ENCODE measurements around the gene KDM4B. TPM values are rescaled to one million over a fixed set of nuclear protein-coding genes. Genes with fewer than 3 reads are reported as not detected.

Gene KDM4B
- total and polyA plus RNA-seq, 10 of the 15 experiments (the other 5 are each of a cell fraction or from before 2014, with no cell fraction given), result 0.47 to 49.6 (median 16.2) TPM

DNA sequence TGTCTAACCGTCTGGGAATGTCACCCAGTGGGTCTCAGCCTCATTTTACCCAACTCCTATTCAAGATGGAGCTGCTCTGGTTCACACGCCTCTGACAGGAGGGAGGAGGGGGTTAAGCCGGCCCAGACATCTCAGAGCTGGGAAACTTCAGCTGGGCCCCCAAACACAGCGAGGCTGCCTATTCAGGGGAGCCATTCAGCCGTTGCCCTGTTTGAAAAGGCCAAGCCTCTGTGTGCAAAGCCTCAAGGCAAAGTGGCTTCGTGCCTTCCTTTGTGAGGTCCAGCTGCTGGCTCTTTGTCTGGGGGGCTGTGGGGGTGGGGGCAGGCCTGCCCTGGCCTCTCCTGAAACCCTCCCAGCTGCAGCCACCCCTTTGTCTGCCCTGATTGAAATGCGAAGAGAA, 224.3 kb downstream of the KDM4B start:
- TF ChIP-seq CBX5 (IDR thresholded peaks at IDR 0.05; ENCODE audit: low read depth) (no peak), SMC3 (IDR thresholded peaks at IDR 0.05; ENCODE audit: borderline replicate concordance, low read length) (no peak), STAT1 (conservative IDR thresholded peaks at IDR 0.05) (no peak), FOXK2 (IDR thresholded peaks at IDR 0.05) (no peak), ZBED1 (IDR thresholded peaks at IDR 0.05; ENCODE audit: borderline replicate concordance) (no peak), GABPA (IDR thresholded peaks at IDR 0.05; ENCODE audit: low read depth) (no peak)
- TF ChIP-seq, protein P1, sequence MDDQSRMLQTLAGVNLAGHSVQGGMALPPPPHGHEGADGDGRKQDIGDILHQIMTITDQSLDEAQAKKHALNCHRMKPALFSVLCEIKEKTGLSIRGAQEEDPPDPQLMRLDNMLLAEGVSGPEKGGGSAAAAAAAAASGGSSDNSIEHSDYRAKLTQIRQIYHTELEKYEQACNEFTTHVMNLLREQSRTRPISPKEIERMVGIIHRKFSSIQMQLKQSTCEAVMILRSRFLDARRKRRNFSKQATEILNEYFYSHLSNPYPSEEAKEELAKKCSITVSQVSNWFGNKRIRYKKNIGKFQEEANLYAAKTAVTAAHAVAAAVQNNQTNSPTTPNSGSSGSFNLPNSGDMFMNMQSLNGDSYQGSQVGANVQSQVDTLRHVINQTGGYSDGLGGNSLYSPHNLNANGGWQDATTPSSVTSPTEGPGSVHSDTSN (IDR thresholded peaks at IDR 0.05; ENCODE audit: insufficient replicate concordance, low read depth, low read length), result no peak
- TF ChIP-seq, protein P2, sequence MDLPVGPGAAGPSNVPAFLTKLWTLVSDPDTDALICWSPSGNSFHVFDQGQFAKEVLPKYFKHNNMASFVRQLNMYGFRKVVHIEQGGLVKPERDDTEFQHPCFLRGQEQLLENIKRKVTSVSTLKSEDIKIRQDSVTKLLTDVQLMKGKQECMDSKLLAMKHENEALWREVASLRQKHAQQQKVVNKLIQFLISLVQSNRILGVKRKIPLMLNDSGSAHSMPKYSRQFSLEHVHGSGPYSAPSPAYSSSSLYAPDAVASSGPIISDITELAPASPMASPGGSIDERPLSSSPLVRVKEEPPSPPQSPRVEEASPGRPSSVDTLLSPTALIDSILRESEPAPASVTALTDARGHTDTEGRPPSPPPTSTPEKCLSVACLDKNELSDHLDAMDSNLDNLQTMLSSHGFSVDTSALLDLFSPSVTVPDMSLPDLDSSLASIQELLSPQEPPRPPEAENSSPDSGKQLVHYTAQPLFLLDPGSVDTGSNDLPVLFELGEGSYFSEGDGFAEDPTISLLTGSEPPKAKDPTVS (IDR thresholded peaks at IDR 0.05; ENCODE audit: low read depth, low read length), result no peak
- TF ChIP-seq, protein P3, sequence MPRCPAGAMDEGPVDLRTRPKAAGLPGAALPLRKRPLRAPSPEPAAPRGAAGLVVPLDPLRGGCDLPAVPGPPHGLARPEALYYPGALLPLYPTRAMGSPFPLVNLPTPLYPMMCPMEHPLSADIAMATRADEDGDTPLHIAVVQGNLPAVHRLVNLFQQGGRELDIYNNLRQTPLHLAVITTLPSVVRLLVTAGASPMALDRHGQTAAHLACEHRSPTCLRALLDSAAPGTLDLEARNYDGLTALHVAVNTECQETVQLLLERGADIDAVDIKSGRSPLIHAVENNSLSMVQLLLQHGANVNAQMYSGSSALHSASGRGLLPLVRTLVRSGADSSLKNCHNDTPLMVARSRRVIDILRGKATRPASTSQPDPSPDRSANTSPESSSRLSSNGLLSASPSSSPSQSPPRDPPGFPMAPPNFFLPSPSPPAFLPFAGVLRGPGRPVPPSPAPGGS (IDR thresholded peaks at IDR 0.05; ENCODE audit: borderline replicate concordance, insufficient read depth, low read depth, low read length, poor library complexity, severe bottlenecking), result no peak
- TF ChIP-seq, protein P4, sequence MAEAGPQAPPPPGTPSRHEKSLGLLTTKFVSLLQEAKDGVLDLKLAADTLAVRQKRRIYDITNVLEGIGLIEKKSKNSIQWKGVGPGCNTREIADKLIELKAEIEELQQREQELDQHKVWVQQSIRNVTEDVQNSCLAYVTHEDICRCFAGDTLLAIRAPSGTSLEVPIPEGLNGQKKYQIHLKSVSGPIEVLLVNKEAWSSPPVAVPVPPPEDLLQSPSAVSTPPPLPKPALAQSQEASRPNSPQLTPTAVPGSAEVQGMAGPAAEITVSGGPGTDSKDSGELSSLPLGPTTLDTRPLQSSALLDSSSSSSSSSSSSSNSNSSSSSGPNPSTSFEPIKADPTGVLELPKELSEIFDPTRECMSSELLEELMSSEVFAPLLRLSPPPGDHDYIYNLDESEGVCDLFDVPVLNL (IDR thresholded peaks at IDR 0.05; ENCODE audit: low read depth, low read length), result no peak
- H3K4me1 ChIP-seq (ENCODE audit: control insufficient read depth, insufficient read depth, low read length), result no peaks in the 10 kb centered on the region
- H4K20me1 ChIP-seq (ENCODE audit: control insufficient read depth, insufficient read depth), result no peaks in the 10 kb centered on the region
- no peaks in the 10 kb centered on the region for H3K27me3 ChIP-seq (replicated peaks in 1 of 2; ENCODE audit: control insufficient read depth in 2 of 2, insufficient read depth in 2 of 2, low read length in 1 of 2)
- intact Hi-C loops (cut with micrococcal nuclease; ENCODE audit: unreplicated experiment) (no loop called here), in situ Hi-C loops (cut with MboI) (no loop called here)
- no peaks in the 10 kb centered on the region for H3K9me3 ChIP-seq (replicated peaks; ENCODE audit: control insufficient read depth, insufficient read depth, low read length)
- H3K79me2 ChIP-seq (ENCODE audit: control insufficient read depth, insufficient read depth, low read length), result no peaks in the 10 kb centered on the region
- RAD21 ChIA-PET (ENCODE audit: unreplicated experiment), result no interaction called here
- no peak overlapping the region for H3K4me2 ChIP-seq (ENCODE audit: control insufficient read depth, insufficient read depth)
- 29% methylated on average over 7 of the region's 7 CpGs for WGBS (ENCODE audit: insufficient coverage, insufficient replicate concordance, low lambda C conversion rate, missing lambda C conversion rate)
- FAIRE-seq, result no peak
- no peak for DNase-seq (ENCODE audit: low read depth, low spot score)
- no peaks in the 10 kb centered on the region for H3K36me3 ChIP-seq (ENCODE audit: control insufficient read depth in 2 of 2, insufficient read depth in 2 of 2, low read length in 1 of 2)
- CTCF ChIA-PET, result no interaction called here
- SMC1A ChIA-PET (ENCODE audit: uncharacterized antibody, unreplicated experiment), result no interaction called here
- H2AFZ ChIP-seq (ENCODE audit: control insufficient read depth, low read depth, low read length), result no peak overlapping the region
- POLR2A ChIA-PET, result no interaction called here
- BruUV-seq (replicated peaks), result no TSS peak
- no peak overlapping the region for H3K27ac ChIP-seq (ENCODE audit: control insufficient read depth, insufficient read depth)
- no peak overlapping the region for H3K4me3 ChIP-seq
- no peak for ATAC-seq
- no peak overlapping the region for H3K9ac ChIP-seq (ENCODE audit: control insufficient read depth, insufficient read depth, low read length)

All from GM12878 (cell line).